NCI-H2171 (cell line): ENCODE measurements around the gene SNAI3.
A peak's percentile ranks its signal among the peaks of the same experiment; 100 is the strongest.

ENCODE experiments used
- DNase-seq: peaks from one replicate; lab custom pipeline; 2025; lab: John Stamatoyannopoulos, UW

The SNAI3 gene

GRCh38 chr16:88649924-88650748 lies 36.2 kb downstream of the SNAI3 start:
- DNase-seq, result no peak

- DNase-seq, result no peak
Observed at GRCh38 chr16:88649195-88649923, 36.9 kb downstream of the SNAI3 start.

GRCh38 chr16:88647178-88648070 lies 38.9 kb downstream of the SNAI3 start:
- no peak for DNase-seq

GRCh38 chr16:88646345-88647034 lies 39.8 kb downstream of the SNAI3 start:
- DNase-seq, result no peak

GRCh38 chr16:88645941-88646340 lies 40.4 kb downstream of the SNAI3 start:
- DNase-seq, result no peak

GRCh38 chr16:88645455-88645854 lies 40.9 kb downstream of the SNAI3 start:
- DNase-seq, result no peak

GRCh38 chr16:88643644-88643932 lies 42.7 kb downstream of the SNAI3 start:
- DNase-seq, result no peak

- no peak for DNase-seq
Observed at GRCh38 chr16:88642881-88643643, 43.2 kb downstream of the SNAI3 start.

- no peak for DNase-seq
Observed at GRCh38 chr16:88640498-88641247, 45.6 kb downstream of the SNAI3 start.

GRCh38 chr16:88640039-88640495 lies 46.2 kb downstream of the SNAI3 start:
- DNase-seq, result no peak

GRCh38 chr16:88639231-88640038 lies 46.9 kb downstream of the SNAI3 start:
- DNase-seq, result no peak

- peak; percentile 58 for DNase-seq
Observed at GRCh38 chr16:88638323-88639230, 47.7 kb downstream of the SNAI3 start, which contains the start of gene IL17C. TSS of gene IL17C (plus strand) at chr16:88638572. CDS start at chr16:88638642, 70 bp downstream.

- no peak for DNase-seq
Observed at GRCh38 chr16:88636488-88637265, 49.6 kb downstream of the SNAI3 start.

- DNase-seq, result no peak
Observed at GRCh38 chr16:88635671-88636319, 50.5 kb downstream of the SNAI3 start.

GRCh38 chr16:88634994-88635670 lies 51.2 kb downstream of the SNAI3 start:
- DNase-seq, result no peak
